ENCODE data around the gene ARRB1.

The ARRB1 gene

GRCh38 chr11:75351541-75351790 is at the start of gene ARRB1:
Gene ARRB1, minus strand, starts transcription at chr11:75351661. Its CDS starts 54 bp downstream, at chr11:75351607.
- no peak for TF ChIP-seq GATA2 (IDR thresholded peaks at IDR 0.05; ENCODE audit: low read depth, low read length)
- TF ChIP-seq GATA3 (IDR thresholded peaks at IDR 0.05; ENCODE audit: low read depth, low read length) = no peak

- TF ChIP-seq GATA3 (IDR thresholded peaks at IDR 0.05; ENCODE audit: low read depth, low read length) (no peak), GATA2 (IDR thresholded peaks at IDR 0.05; ENCODE audit: low read depth, low read length) (no peak)
Measured at GRCh38 chr11:75400146-75400865, 48.8 kb upstream of the ARRB1 start.

GRCh38 chr11:75399344-75400145 is 48.1 kb upstream of the ARRB1 start, which contains the start of gene RPS3:
Gene RPS3, plus strand, starts transcription at chr11:75399518. Its CDS starts 30 bp downstream, at chr11:75399548.
- TF ChIP-seq GATA2 (IDR thresholded peaks at IDR 0.05; ENCODE audit: low read depth, low read length) = no peak
- TF ChIP-seq GATA3 (IDR thresholded peaks at IDR 0.05; ENCODE audit: low read depth, low read length) = no peak

- TF ChIP-seq GATA3 (IDR thresholded peaks at IDR 0.05; ENCODE audit: low read depth, low read length) = no peak
Measured at GRCh38 chr11:75398906-75399305, 47.4 kb upstream of the ARRB1 start.

GRCh38 chr11:75394085-75394840 is 42.8 kb upstream of the ARRB1 start:
- no peak for TF ChIP-seq GATA3 (IDR thresholded peaks at IDR 0.05; ENCODE audit: low read depth, low read length)
- TF ChIP-seq GATA2 (IDR thresholded peaks at IDR 0.05; ENCODE audit: low read depth, low read length) = no peak

- TF ChIP-seq GATA3 (IDR thresholded peaks at IDR 0.05; ENCODE audit: low read depth, low read length) = no peak
- no peak for TF ChIP-seq GATA2 (IDR thresholded peaks at IDR 0.05; ENCODE audit: low read depth, low read length)
Measured at GRCh38 chr11:75389925-75390324, 38.5 kb upstream of the ARRB1 start.

GRCh38 chr11:75389276-75389605 is 37.8 kb upstream of the ARRB1 start:
- TF ChIP-seq GATA3 (IDR thresholded peaks at IDR 0.05; ENCODE audit: low read depth, low read length) (no peak), GATA2 (IDR thresholded peaks at IDR 0.05; ENCODE audit: low read depth, low read length) (no peak)

- TF ChIP-seq GATA2 (IDR thresholded peaks at IDR 0.05; ENCODE audit: low read depth, low read length) (no peak), GATA3 (IDR thresholded peaks at IDR 0.05; ENCODE audit: low read depth, low read length) (no peak)
Measured at GRCh38 chr11:75388386-75389275, 37.2 kb upstream of the ARRB1 start.

DNA sequence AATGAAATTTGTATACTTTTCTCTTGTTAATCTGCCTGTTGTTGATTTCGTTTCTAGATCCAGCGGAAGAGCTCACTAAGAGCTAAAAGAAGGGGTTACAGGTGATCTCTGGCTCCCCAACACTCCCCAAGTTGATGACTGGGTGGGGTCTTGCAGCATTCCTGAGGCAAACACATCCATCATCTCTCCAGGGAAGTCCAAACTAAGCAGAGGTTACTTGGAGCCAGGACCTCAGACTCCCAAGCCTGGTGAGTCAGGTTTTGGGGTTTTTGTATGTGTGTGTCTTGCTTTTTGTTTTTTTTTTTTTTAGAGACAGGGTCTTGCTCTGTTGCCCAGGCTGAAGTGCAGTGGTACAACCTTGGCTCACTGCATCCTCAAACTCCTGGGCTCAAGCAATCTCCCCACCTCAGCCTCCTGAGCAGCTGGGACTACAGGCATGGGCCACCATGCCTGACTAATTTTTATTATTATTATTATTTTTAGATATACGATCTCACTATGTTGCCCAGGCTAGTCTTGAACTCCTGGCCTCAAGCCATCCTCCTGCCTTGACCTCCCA is 36.4 kb upstream of the ARRB1 start:
- no peak for TF ChIP-seq GATA2 (IDR thresholded peaks at IDR 0.05; ENCODE audit: low read depth, low read length)
- no peak for TF ChIP-seq GATA3 (IDR thresholded peaks at IDR 0.05; ENCODE audit: low read depth, low read length)

DNA sequence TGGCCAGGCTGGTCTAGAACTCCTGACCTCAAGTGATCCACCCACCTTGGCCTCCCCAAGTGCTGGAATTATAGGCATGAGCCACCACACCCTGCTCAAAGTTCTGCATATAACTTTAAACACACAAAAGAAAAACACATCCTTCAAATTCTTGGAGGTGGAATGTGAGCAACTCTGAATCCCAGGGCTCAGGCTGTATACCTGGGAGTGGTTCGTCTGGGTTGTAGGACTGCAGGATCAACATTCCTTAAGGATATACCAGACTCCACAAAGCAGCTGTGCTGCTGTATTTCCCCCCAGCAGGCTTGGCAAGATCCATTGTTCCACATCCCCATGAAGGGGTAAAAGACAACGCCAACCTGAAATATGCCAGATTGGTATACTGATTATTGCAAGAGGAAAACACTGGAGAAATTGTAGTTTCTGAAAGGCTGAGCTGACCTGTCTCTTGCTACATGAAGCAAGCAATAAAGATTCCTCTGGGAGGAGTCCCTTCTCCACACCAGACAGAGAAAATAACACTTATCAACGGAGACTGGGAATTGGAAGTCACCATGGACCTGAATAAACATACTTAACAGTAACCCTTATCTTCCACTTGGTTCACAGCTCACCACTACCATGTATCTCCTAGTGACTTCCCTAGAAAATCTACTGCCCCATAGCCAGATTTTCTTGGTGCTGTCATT is 35.6 kb upstream of the ARRB1 start:
- TF ChIP-seq GATA3 (IDR thresholded peaks at IDR 0.05; ENCODE audit: low read depth, low read length) (no peak), GATA2 (IDR thresholded peaks at IDR 0.05; ENCODE audit: low read depth, low read length) (no peak)

DNA sequence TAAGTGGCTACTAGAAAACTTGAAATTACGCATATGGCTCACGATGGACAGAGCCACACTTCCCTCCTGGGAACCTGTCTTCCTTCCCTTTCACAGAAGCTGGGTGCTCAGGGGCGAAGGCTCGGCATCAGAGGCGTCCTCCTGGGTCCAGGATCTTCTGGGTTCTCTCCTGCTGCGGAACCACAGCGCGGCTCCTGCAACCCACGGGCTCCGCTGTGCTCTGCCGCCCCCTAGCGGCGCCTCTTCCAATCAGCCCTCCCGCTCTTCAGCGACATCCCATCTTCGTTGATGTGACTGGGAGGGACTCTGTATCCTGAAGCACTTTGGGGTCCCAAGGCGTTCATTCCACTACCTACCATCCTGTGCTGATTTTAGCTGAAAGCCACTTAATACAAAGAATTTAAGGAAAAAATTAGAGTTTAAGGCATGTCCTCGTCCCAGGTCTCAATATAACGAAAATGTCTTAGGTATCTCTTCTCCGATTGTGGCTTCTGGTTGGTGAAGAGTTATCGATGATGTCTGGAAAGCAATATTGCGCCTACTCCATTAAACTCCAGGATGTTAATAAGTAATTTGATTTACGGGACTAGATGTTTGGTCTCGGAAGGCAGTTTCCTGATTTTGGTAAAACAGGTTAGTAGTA is 33.1 kb upstream of the ARRB1 start:
- TF ChIP-seq GATA3 (IDR thresholded peaks at IDR 0.05; ENCODE audit: low read depth, low read length) (no peak), GATA2 (IDR thresholded peaks at IDR 0.05; ENCODE audit: low read depth, low read length) (no peak)

DNA sequence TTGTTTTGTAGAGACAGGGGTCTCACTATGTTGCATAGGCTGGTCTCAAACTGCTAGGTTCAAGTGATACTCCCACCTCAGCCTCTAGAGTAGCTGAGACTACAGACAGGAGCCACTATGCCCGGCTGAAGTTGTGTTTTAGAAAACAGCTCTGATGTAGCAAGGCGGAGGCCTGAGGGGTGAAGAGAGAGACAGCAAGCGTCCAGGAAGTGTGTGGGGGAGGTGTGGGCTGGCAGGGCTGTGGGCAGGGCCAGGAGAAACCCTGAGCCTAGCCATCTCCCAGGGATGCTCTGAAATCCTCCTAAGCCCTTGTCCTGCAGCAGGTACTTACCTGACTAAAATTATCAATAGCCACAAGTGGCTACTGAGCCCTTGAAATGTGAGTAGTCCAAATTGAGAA is 31.8 kb upstream of the ARRB1 start:
- no peak for TF ChIP-seq GATA3 (IDR thresholded peaks at IDR 0.05; ENCODE audit: low read depth, low read length)
- TF ChIP-seq GATA2 (IDR thresholded peaks at IDR 0.05; ENCODE audit: low read depth, low read length) = no peak

Measured in SH-SY5Y (cell line).